Stimulated activated naive CD8-positive, alpha-beta T cell treated with anti-CD3 and anti-CD28 coated beads, Interleukin-15, Interleukin-2, amounts not matched to agents 100 U/mL and 50 U/mL, for 24 hours (primary cell): ENCODE data around the gene NDOR1.

ENCODE experiments used
- ATAC-seq: fragments of 150-1000 bp; cut with Tn5 transposase; one replicate; pipeline ENCODE4 v1.10.0; 2021
- DNase-seq: peaks from one replicate; pipeline ENCODE4 v3.0.0; 2021

The NDOR1 gene

DNA sequence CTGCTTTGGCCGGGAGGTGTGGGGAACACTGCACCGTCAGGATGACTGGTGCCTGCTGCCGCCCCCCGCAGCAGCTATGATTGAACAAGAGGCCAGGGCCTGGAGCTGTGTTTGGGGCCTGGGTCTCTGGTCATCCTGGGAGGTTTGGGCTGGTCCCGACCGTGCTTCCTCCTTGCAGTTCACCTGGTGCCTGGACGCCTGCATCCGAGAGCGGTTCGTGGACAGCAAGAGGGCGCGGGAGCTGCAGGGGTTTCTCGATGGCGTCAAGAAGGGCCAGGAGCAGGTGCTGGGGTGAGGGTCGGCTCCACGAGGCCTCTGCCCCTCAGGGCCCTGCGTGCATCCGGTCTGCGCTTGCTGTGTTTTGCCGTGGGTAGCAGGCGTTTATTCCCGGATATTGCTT, 58.6 kb downstream of the NDOR1 start:
- DNase-seq (no peak), ATAC-seq (no peak)

DNA sequence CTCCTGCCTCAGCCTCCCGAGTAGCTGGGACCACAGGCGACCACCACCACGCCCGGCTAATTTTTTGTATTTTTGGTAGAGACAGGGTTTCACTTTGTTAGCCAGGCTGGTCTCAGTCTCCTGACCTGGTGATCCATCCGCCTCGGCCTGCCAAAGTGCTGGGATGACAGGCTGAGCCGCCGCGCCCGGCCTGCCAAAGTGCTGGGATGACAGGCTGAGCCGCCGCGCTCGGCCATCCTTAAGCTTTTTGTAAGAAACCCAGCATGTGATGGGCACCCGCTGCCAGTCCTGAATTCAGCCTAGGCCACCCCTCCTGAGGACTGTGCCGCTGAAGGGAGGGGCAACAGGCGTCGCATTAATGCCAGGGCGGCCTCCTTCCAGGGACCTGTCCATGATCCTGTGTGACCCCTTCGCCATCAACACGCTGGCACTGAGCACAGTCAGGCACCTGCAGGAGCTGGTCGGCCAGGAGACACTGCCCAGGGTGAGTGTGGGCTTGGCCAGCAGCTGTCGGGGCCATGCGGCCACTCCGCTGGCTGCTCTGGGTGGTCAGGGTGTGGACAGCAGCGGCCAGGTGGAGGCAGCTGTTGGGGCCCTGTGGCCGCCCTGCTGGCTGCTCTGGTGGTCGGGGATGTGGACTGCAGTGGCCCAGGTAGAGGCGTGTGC, 60.1 kb downstream of the NDOR1 start:
- no peak for DNase-seq
- ATAC-seq, result no peak

DNA sequence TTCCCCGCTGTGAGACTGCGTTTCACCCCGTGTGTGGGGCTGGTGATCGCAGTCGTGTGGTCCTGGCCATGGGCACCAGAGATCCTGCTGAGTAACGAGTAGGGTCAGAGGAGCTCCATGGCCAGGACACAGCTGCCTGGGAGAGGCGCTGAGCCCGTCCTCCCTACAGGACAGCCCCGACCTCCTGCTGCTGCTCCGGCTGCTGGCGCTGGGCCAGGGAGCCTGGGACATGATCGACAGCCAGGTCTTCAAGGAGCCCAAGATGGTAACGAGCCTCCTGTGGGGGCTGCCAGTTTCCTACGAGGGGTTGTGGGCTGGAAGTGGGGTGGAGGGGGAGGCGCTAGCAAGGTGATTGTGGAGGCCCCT, 60.6 kb downstream of the NDOR1 start:
- ATAC-seq (no peak), DNase-seq (no peak)
